Inflammatory macrophage (primary cell): ENCODE measurements around the gene PLEKHN1.
"Not testable (repeated sequence)": the region's sequence is repeated elsewhere in the genome, so short reads cannot be mapped to it uniquely, and the experiment has no call there.

ENCODE experiments used
- DNase-seq, 2 donors: peaks; one replicate each; pipeline ENCODE4 v3.0.0-alpha.2; 2020 to 2022

The PLEKHN1 gene

GRCh38 chr1:995665-996633 is 29.7 kb downstream of the PLEKHN1 start:
- no peak for DNase-seq

GRCh38 chr1:996851-997712 is 30.8 kb downstream of the PLEKHN1 start:
- no peak for DNase-seq

DNA sequence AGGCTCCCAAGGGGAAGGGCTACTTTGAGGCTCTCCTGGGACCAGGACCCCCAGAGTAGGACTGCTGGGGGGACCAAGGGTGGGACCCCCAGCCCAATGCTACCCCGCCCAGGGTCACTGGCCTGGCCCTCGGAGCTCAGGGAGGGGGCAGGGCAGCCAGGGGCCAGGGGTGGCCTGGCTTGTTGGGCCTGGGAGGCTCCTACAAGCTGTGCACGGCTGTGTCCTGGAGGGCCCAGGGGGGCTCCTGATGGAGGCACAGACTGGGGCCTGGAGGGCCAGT is 31.4 kb downstream of the PLEKHN1 start:
- DNase-seq: no peak

GRCh38 chr1:997993-998744 is 31.9 kb downstream of the PLEKHN1 start:
- DNase-seq: no peak

- DNase-seq: no peak
These were observed 32.4 kb downstream of the PLEKHN1 start for GRCh38 chr1:998745-998994.

DNA sequence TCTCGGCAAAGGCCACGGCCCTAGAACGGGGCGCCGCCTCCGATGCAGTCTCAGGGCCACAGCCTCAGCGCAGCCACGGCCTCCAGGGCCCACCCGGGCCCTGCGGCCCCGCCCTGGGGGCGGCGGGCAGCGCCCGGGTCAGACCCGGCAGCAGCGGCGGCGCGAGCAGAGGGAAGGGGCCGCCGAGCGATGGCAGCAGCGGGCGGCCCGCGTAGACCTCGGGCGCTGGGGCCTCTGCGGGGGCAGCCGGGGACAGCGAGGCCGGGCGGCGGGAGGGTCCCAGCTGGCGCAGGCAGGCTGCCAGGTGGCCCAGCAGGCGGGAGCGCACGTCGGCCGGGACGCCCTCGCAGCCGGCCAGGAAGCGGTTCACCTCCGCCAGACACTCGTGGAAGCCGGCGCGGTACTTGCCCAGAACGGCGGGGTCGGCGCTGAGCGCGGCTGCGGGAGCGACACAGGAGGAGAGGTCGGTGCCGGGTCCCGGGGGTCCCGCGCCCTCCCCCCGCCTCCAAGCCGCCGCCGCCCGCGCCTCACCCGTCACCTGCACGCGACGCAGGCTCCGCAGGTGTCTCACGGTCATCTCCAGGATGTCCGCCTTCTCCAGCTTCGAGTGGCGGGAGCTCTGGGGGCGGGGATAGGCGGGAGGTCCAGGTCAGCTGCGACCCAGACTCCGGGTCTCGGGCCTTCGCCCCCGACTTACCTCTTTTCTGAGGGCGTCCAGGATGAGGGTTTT is 32.9 kb downstream of the PLEKHN1 start:
- DNase-seq: no peak

- peak; percentile 62 to 77 for DNase-seq
These were observed 33.6 kb downstream of the PLEKHN1 start, which contains the start of gene HES4 for GRCh38 chr1:999725-1000356. HES4 (minus strand) TSS chr1:1000097; CDS start chr1:999973, 124 bp downstream.

GRCh38 chr1:1000357-1001056 is 34.2 kb downstream of the PLEKHN1 start:
- peak; percentile 49 to 58 for DNase-seq

- no peak for DNase-seq
These were observed 34.9 kb downstream of the PLEKHN1 start for GRCh38 chr1:1001057-1001783.

GRCh38 chr1:1003618-1004419 is 37.5 kb downstream of the PLEKHN1 start:
- no peak for DNase-seq

- DNase-seq: no peak
These were observed 38.1 kb downstream of the PLEKHN1 start for GRCh38 chr1:1004420-1004779.

DNA sequence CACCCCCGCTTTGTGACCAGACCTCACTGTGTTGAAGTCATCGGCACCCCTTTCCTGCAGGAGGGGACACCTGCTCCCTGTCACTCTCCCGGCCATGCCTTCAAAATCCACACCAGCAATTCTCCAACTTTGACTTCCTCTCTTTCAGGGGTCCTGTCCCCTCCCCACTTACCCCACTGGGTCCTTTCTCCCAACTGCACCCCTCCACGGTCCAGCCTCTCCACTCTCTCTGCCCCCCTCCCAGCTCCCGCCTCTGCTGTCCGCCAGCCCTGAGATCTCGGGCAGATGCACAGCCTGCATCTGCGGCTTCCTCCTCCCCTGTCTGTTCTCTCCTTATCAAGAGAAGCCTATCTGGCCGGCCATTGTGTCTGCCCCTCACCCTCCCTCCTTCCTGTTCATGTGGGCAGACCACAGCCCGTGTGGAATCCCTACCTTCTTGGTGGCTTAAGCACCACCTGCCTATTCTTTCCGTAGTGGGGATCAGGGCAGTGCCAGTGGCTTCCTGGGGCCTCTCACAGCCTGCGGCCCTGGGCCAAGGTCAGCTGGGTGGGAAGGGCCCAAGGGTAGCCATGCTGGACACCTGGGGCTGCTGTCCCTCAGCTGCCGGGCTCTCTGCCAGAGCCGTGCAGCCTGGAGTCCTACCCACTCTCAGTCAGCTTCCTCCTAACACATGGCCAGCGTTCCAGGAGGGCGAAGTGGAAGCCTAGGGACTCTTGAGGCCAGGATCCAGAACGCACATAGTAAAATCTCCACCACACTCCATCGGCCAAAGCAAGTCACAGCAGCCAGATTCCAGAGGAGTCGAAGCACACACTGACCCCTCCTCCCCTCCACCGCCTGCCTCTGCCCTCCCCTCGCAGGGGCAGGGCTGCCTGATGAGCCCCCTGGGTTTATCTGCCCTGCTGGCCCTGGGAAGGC is 38.8 kb downstream of the PLEKHN1 start:
- peak; percentile 19 to 54 for DNase-seq

DNA sequence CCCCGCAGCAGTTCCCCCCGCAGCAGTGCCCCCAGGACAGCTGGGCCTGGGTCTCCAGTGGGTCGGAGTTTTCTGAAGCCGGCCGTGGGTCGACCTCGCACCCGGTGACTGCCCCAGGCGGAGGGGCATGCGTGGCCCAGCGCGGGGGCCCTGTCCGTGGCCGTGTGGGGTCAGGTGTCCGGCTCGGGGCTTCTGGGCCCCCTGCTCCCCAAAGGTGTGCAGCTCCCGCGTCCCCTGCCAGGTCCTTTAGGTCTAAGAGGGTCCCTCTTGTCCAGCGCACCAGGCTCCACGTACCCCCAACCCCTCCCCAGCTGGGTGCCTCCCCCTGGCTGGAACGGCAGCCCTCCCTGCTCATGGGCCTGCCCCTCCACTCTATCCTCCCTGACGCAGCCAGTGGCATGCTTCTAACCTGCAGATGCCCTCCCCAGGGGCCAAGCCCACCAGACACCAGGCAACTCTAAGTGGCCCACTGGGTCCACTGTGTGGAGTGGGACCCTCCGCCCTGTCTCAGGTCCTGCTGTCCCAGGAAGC is 39.6 kb downstream of the PLEKHN1 start:
- no peak for DNase-seq

DNA sequence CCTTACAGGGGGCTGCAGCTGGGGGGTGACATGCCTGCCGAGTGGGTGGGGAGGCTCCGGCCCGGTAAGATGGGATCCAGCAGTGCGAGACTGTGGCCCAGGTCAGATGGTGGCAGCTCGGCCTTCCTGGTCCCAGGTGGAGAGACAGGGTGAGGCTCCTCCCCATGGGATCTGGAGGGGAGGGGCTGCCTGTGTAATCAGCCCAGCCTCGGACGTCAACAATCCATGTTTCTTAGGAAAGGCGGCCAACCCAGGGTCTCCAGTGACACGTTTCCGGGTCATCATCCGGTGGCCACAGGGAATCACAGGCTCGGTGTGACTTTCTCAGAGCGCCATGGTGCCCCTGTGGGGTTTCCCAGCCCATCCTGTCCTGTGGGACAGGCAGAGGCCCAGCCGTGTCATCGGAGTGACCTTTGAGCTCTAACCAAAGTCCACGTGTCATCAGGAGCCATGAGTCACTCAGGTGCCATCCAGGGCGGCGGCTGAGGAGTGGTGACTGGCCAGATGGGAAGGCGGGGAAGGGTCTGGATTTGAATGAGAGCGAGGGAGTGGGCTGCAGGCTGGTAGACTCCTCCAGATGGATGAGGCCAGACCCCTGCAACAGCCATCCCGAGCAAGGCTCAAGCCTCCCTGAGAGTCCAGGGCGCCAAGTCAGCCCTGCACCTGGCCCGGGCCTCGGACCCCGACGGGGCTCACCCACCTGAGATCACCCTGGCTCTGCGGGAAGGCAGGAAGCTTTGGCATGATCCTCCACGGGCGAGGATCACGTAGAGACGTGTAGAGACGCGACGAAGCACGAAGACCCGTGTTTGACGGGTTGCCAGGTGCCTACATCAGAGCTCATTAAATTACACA is 40.2 kb downstream of the PLEKHN1 start:
- DNase-seq: no peak

GRCh38 chr1:1010131-1010530 is 43.8 kb downstream of the PLEKHN1 start:
- DNase-seq: not testable (repeated sequence)

DNA sequence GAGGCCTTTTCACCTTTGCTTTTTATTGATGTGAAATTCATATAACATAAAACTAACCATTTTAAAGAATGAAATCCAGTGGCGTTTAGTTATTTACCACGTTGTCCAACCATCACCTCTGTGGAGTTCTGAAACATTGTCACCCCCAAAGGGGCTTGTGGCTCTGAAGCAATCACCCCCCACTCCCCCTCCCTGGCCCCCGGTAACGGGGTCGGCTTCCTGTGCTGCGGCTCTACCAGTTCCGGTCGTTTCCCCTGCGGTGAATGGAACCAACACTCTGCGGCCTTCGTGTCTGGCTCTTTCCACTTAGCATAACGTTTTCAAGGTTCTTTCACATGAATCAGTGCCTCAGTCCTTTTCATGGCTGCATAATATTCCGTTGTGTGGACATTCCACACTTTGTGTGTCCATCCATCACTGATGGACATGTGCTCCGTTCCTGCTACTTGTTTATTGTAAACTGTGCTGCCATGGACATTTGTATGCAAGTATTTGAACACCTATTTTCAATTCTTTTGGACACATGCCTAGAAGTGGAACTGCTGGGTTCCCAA is 45.2 kb downstream of the PLEKHN1 start:
- DNase-seq: no peak

DNA sequence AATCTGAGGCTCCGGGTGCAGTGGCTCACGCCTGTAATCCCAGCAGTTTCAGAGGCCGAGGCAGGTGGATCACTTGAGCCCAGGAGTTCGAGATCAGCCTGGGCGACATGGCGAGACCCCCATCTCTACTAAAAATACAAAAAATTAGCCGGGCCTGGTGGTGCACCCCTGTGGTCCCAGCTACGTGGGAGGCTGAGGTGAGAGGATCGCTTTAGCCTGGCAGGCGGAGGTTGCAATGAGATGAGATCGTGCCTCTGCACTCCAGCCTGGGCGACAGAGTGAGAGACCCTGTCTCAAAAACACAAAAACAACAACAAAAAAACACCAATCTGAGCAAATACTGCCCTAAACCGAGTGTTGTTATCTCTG is 46.4 kb downstream of the PLEKHN1 start:
- DNase-seq: not testable (repeated sequence)
